Vagina (tissue), 2 donors: ENCODE measurements around the gene COL26A1. TPM values are rescaled to one million over a fixed set of nuclear protein-coding genes. Genes with fewer than 3 reads are reported as not detected.

Source experiments
- DNase-seq, 2 donors: peaks; one replicate each; pipeline ENCODE4 v3.0.0-alpha.2; 2017; ENCODE audit errors: extremely low spot score in 2 of 2
- H3K27ac ChIP-seq: fragments of 200-600 bp; sonication (generic); one replicate; pipeline ENCODE4 v1.5.1; 2019
- H3K27me3 ChIP-seq: fragments of 200-600 bp; sonication (generic); one replicate; pipeline ENCODE4 v1.5.1; 2019
- H3K36me3 ChIP-seq, 2 donors: fragments of 200-600 bp; sonication (generic); one replicate each; pipeline ENCODE4 v1.5.1; 2017 to 2019
- H3K4me1 ChIP-seq: fragments of 200-600 bp; sonication (generic); one replicate; pipeline ENCODE4 v1.5.1; 2019
- H3K4me3 ChIP-seq, 2 donors: fragments of 200-600 bp; sonication (generic); 1 replicate in 1 of 2; 2 replicates in 1 of 2; pipeline ENCODE4 v1.5.1; 2016 to 2019
- H3K9me3 ChIP-seq: fragments of 200-600 bp; sonication (generic); one replicate; pipeline ENCODE4 v1.5.1; 2019
- CTCF ChIP-seq, 3 experiments: fragments of 450-650 bp in 2 of 3; fragments of 200-600 bp in 1 of 3; sonication (generic) in 1 of 3; IDR thresholded peaks; one replicate each; pipeline ENCODE4 v1.5.1; 2017 to 2019; ENCODE audit warnings: antibody characterized with exemption in 3 of 3, mild to moderate bottlenecking in 2 of 3, moderate library complexity in 2 of 3
- POLR2A ChIP-seq, 2 donors: fragments of 450-650 bp; IDR thresholded peaks; one replicate each; pipeline ENCODE4 v1.6.1; 2017; ENCODE audit warnings: antibody characterized with exemption in 2 of 2, mild to moderate bottlenecking in 2 of 2, moderate library complexity in 2 of 2
- POLR2AphosphoS5 ChIP-seq, 2 donors: sonication (generic); formaldehyde crosslinking; IDR thresholded peaks; one replicate each; pipeline ENCODE4 v1.9.0; 2017; ENCODE audit warnings: antibody characterized with exemption in 2 of 2, mild to moderate bottlenecking in 2 of 2, low read depth in 1 of 2; ENCODE audit not compliant: insufficient read depth in 1 of 2
- intact Hi-C: fragments of 100-400 bp; cut with DNase I; formaldehyde crosslinking; loops from one replicate; pipeline ENCODE4 v1.15.1; 2023
- total RNA-seq: library from RNA; depleted of rRNA; stranded (reverse); fragments of >200 nt; gene quantifications from one replicate; pipeline ENCODE4 v1.2.3, GENCODE V29; 2016

Gene COL26A1
- total RNA-seq, 1 donor from 2014 or later: not detected

- H3K27ac ChIP-seq: no peak overlapping the region
- no peaks in the 10 kb centered on the region for H3K9me3 ChIP-seq
- DNase-seq: no peak
- intact Hi-C loops: no loop called here
- H3K4me1 ChIP-seq: no peaks in the 10 kb centered on the region
- TF ChIP-seq CTCF (IDR thresholded peaks at IDR 0.05) (no peak), POLR2AphosphoS5 (IDR thresholded peaks at IDR 0.05; ENCODE audit: insufficient read depth in 1 of 2, low read depth in 1 of 2) (no peak), POLR2A (IDR thresholded peaks at IDR 0.05) (no peak)
- H3K4me3 ChIP-seq: no peak overlapping the region
- no peaks in the 10 kb centered on the region for H3K36me3 ChIP-seq
- no peaks in the 10 kb centered on the region for H3K27me3 ChIP-seq
Measured at GRCh38 chr7:101395376-101395775, 32.7 kb downstream of the COL26A1 start.

- intact Hi-C loops: no loop called here
- H3K27me3 ChIP-seq: no peaks in the 10 kb centered on the region
- DNase-seq: no peak
- no peak for TF ChIP-seq POLR2AphosphoS5 (IDR thresholded peaks at IDR 0.05; ENCODE audit: insufficient read depth in 1 of 2, low read depth in 1 of 2)
- no peak for TF ChIP-seq CTCF (IDR thresholded peaks at IDR 0.05)
- no peak for TF ChIP-seq POLR2A (IDR thresholded peaks at IDR 0.05)
- no peaks in the 10 kb centered on the region for H3K9me3 ChIP-seq
- H3K4me1 ChIP-seq: peaks cover 5% of the 10 kb centered on the region
- H3K4me3 ChIP-seq: no peak overlapping the region
- no peaks in the 10 kb centered on the region for H3K36me3 ChIP-seq
- H3K27ac ChIP-seq: no peak overlapping the region
Measured at GRCh38 chr7:101397243-101397642, 34.6 kb downstream of the COL26A1 start.

GRCh38 chr7:101397770-101398324, 35.2 kb downstream of the COL26A1 start:
- no peaks in the 10 kb centered on the region for H3K27me3 ChIP-seq
- H3K4me1 ChIP-seq: peaks cover 6% of the 10 kb centered on the region
- intact Hi-C loops: no loop called here
- TF ChIP-seq CTCF (IDR thresholded peaks at IDR 0.05) (no peak), POLR2A (IDR thresholded peaks at IDR 0.05) (no peak), POLR2AphosphoS5 (IDR thresholded peaks at IDR 0.05; ENCODE audit: insufficient read depth in 1 of 2, low read depth in 1 of 2) (no peak)
- H3K9me3 ChIP-seq: no peaks in the 10 kb centered on the region
- DNase-seq: no peak
- no peak overlapping the region for H3K4me3 ChIP-seq
- no peaks in the 10 kb centered on the region for H3K36me3 ChIP-seq
- H3K27ac ChIP-seq: no peak overlapping the region

- H3K4me1 ChIP-seq: peaks cover 6% of the 10 kb centered on the region
- intact Hi-C loops: no loop called here
- TF ChIP-seq POLR2AphosphoS5 (IDR thresholded peaks at IDR 0.05; ENCODE audit: insufficient read depth in 1 of 2, low read depth in 1 of 2): no peak
- TF ChIP-seq POLR2A (IDR thresholded peaks at IDR 0.05): no peak
- TF ChIP-seq CTCF (IDR thresholded peaks at IDR 0.05): no peak
- no peak overlapping the region for H3K27ac ChIP-seq
- H3K27me3 ChIP-seq: no peaks in the 10 kb centered on the region
- H3K9me3 ChIP-seq: no peaks in the 10 kb centered on the region
- DNase-seq: no peak
- H3K36me3 ChIP-seq: no peaks in the 10 kb centered on the region
- no peak overlapping the region for H3K4me3 ChIP-seq
Measured at GRCh38 chr7:101398396-101399289, 36.0 kb downstream of the COL26A1 start.

- no peaks in the 10 kb centered on the region for H3K36me3 ChIP-seq
- no peak overlapping the region for H3K4me3 ChIP-seq
- peaks cover 6% of the 10 kb centered on the region for H3K4me1 ChIP-seq
- no peaks in the 10 kb centered on the region for H3K27me3 ChIP-seq
- no peak for DNase-seq
- intact Hi-C loops: no loop called here
- TF ChIP-seq POLR2AphosphoS5 (IDR thresholded peaks at IDR 0.05; ENCODE audit: insufficient read depth in 1 of 2, low read depth in 1 of 2) (no peak), CTCF (IDR thresholded peaks at IDR 0.05) (no peak), POLR2A (IDR thresholded peaks at IDR 0.05) (no peak)
- H3K9me3 ChIP-seq: no peaks in the 10 kb centered on the region
- no peak overlapping the region for H3K27ac ChIP-seq
Measured at GRCh38 chr7:101399759-101400158, 37.1 kb downstream of the COL26A1 start.
